K562 (cell line): Measurements from ENCODE around the gene REX1BD. TPM values are rescaled to one million over a fixed set of nuclear protein-coding genes. Genes with fewer than 3 reads are reported as not detected.

ENCODE experiments used
- AFF1 ChIP-seq, 2 experiments: fragments of 450-650 bp; IDR thresholded peaks; 2 replicates each; pipeline ENCODE4 v1.6.1; 2018; ENCODE audit warnings: mild to moderate bottlenecking in 2 of 2, low read depth in 1 of 2; ENCODE audit not compliant: partially characterized antibody in 2 of 2
- ATF1 ChIP-seq, 2 experiments: fragments of 450-650 bp in 1 of 2; IDR thresholded peaks; 2 replicates each; pipeline ENCODE4 v1.6.1; 2016; ENCODE audit warnings: missing compliant biosample characterization in 1 of 2, missing genetic modification characterization in 1 of 2
- ATF3 ChIP-seq, 2 experiments: fragments of 450-650 bp in 1 of 2; sonication (generic) in 1 of 2; formaldehyde crosslinking in 1 of 2; IDR thresholded peaks in 1 of 2; conservative IDR thresholded peaks in 1 of 2; 2 replicates each; pipeline versions ENCODE4 v1.6.1 to v1.8.1; 2016 to 2023; ENCODE audit warnings: mild to moderate bottlenecking in 2 of 2, moderate library complexity in 2 of 2, inconsistent platforms in 1 of 2, missing genetic modification reagents in 1 of 2
- CBX2 ChIP-seq: fragments of 200-600 bp; sonication (generic); IDR thresholded peaks from one replicate; pipeline ENCODE4 v1.6.1; 2012; ENCODE audit warnings: mild to moderate bottlenecking, low read length, inconsistent platforms; ENCODE audit not compliant: insufficient read depth, poor library complexity, severe bottlenecking
- CGGBP1 ChIP-seq: fragments of 250-450 bp; sonication (Bioruptor Pico); IDR thresholded peaks from 2 replicates; pipeline ENCODE4 v1.9.0; 2021; ENCODE audit warnings: mild to moderate bottlenecking
- EP400 ChIP-seq: fragments of 450-650 bp; IDR thresholded peaks from 2 replicates; pipeline ENCODE4 v1.6.1; 2017; ENCODE audit warnings: antibody characterized with exemption, mild to moderate bottlenecking, moderate library complexity
- GTF2F1 ChIP-seq: IDR thresholded peaks from 2 replicates; pipeline ENCODE4 v1.6.1; 2011; ENCODE audit warnings: low read depth, low read length, improper control_type of control experiment
- KHSRP ChIP-seq: fragments of 450-650 bp; IDR thresholded peaks from 2 replicates; pipeline ENCODE4 v1.6.1; 2017
- KLF1 ChIP-seq: fragments of 450-650 bp; IDR thresholded peaks from 2 replicates; pipeline ENCODE4 v1.6.1; 2016; ENCODE audit warnings: missing genetic modification characterization, missing compliant biosample characterization
- MTA2 ChIP-seq: fragments of 450-650 bp; IDR thresholded peaks from 2 replicates; pipeline ENCODE4 v1.6.1; 2016; ENCODE audit warnings: low read depth
- NBN ChIP-seq: fragments of 450-650 bp; IDR thresholded peaks from 2 replicates; pipeline ENCODE4 v1.6.1; 2016; ENCODE audit warnings: low read depth, mild to moderate bottlenecking
- PYGO2 ChIP-seq: fragments of 450-650 bp; IDR thresholded peaks from 2 replicates; pipeline ENCODE4 v1.6.1; 2016; ENCODE audit warnings: mild to moderate bottlenecking, missing genetic modification characterization, moderate library complexity, missing compliant biosample characterization
- RFX7 ChIP-seq: fragments of 250-450 bp; sonication (Bioruptor Pico); IDR thresholded peaks from 2 replicates; pipeline ENCODE4 v1.5.1; 2021; ENCODE audit warnings: mild to moderate bottlenecking
- SP1 ChIP-seq: sonication (generic); formaldehyde crosslinking; IDR thresholded peaks from 2 replicates; pipeline ENCODE4 v1.8.1; 2022; ENCODE audit warnings: mild to moderate bottlenecking, missing genetic modification reagents
- SP2 ChIP-seq: IDR thresholded peaks from 2 replicates; pipeline ENCODE4 v1.6.1; 2011; ENCODE audit warnings: mild to moderate bottlenecking, low read depth, low read length, moderate library complexity; ENCODE audit not compliant: poor library complexity, severe bottlenecking; ENCODE audit errors: extremely low read depth
- TFAM ChIP-seq: fragments of 250-450 bp; sonication (Bioruptor Pico); conservative IDR thresholded peaks from 2 replicates; pipeline ENCODE4 v1.5.0; 2021; ENCODE audit warnings: mild to moderate bottlenecking, moderate library complexity
- ZNF217 ChIP-seq: sonication (generic); formaldehyde crosslinking; IDR thresholded peaks from 2 replicates; pipeline ENCODE4 v1.8.0; 2022; ENCODE audit warnings: mild to moderate bottlenecking, missing genetic modification reagents
- polyA plus RNA-seq, 8 experiments: library from polyadenylated mRNA; depleted of rRNA in 4 of 8; stranded (reverse) in 5 of 8; unstranded in 3 of 8; fragments of >200 nt; fragmentation: Nextera tagmentation in 2 of 8; fragmentation: Illumina TruSeq in 1 of 8; extraction: Ambion mirVana in 2 of 8; extraction: Trizol in 1 of 8; gene quantifications; 2 replicates each; pipeline versions ENCODE4 v1.2.1 to v1.2.3, GENCODE V29; 2011 to 2014; ENCODE audit warnings: inconsistent platforms in 1 of 8, missing spikeins in 1 of 8
- total RNA-seq, 7 experiments: library from RNA; depleted of rRNA in 6 of 7; stranded (reverse); fragments of >200 nt in 6 of 7; fragmentation: Illumina TruSeq in 2 of 7; extraction: Trizol in 2 of 7; gene quantifications; 2 replicates each; pipeline versions ENCODE4 v1.2.1 to v1.2.3, GENCODE V29; 2011 to 2021; ENCODE audit warnings: low replicate concordance in 1 of 7

Gene REX1BD
- total and polyA plus RNA-seq, 9 of the 15 experiments (the other 6 are each of a cell fraction or from before 2014, with no cell fraction given): 1.9 to 136 (median 13.8) TPM

GRCh38 chr19:18543814-18544475 lies 44.7 kb upstream of the REX1BD start (continued):
- TF ChIP-seq ATF3 (IDR thresholded peaks at IDR 0.05) (peak; percentile 42), ATF3 (CRISPR knock-in tag; conservative IDR thresholded peaks at IDR 0.05) (0 out of 2 replicates have a peak, but pooled peaks have one; percentile 47), GTF2F1 (no peak), PYGO2 (tag) (no peak; the same call in 1 of the 2 replicates), RFX7 (CRISPR knock-in tag) (no peak), NBN (peak; percentile 96), ZNF217 (CRISPR knock-in tag) (no peak), SP2 (no peak), CGGBP1 (no peak), AFF1 (IDR thresholded peaks at IDR 0.05; ENCODE audit: low read depth in 1 of 2, partially characterized antibody in 2 of 2) (peak; percentile 60 to 90), KHSRP (peak; percentile 74), KLF1 (tag) (no peak), MTA2 (peak; percentile 97), SP1 (CRISPR knock-in tag) (peak; percentile 90; the same call in 1 of the 2 replicates), CBX2 (no peak), TFAM (CRISPR knock-in tag) (no peak), EP400 (peak; percentile 84), ATF1 (CRISPR knock-in tag; IDR thresholded peaks at IDR 0.05) (no peak), ATF1 (tag; IDR thresholded peaks at IDR 0.05) (peak; percentile 87)
